NT2/D1 (cell line): ENCODE data around the gene CDK14.

Experiments
- SUZ12 ChIP-seq: IDR thresholded peaks from 2 replicates; pipeline ENCODE4 v1.6.1; 2011; ENCODE audit not compliant: insufficient read length, insufficient read depth; ENCODE audit errors: extremely low read depth
- YY1 ChIP-seq: IDR thresholded peaks from 2 replicates; pipeline ENCODE4 v1.6.1; 2011; ENCODE audit not compliant: insufficient read length, insufficient read depth
- ZNF274 ChIP-seq: IDR thresholded peaks from 2 replicates; pipeline ENCODE4 v1.6.1; 2011; ENCODE audit warnings: mild to moderate bottlenecking, low read depth, low read length

DNA sequence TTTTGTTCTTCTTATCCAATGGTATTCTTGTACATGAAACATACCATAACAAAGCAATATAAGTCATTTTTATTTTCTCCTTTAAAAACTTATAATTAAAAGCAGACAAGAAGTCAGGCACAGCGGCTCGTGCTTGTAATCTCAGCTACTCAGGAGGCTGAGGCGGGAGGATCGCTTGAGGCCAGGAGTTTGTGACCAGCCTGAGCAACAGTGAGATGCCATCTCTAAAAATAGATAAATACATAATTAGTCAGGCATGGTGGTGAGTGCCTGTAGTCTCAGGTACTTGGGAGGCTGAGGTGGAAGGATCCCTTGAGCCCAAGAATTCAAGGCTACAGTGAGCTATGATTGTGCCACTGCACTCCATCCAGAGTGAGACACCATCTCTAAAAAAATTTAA, 473.0 kb downstream of the CDK14 start:
- no peak for TF ChIP-seq ZNF274
- no peak for TF ChIP-seq YY1
- no peak for TF ChIP-seq SUZ12
